HEK293 (cell line): ENCODE results near the gene MPHOSPH9.

Experiments
- CTCF ChIP-seq: fragments of 450-650 bp; formaldehyde crosslinking; IDR thresholded peaks from 2 replicates; pipeline ENCODE4 v1.5.1; 2016; ENCODE audit warnings: missing biosample characterization, missing genetic modification characterization
- GLI4 ChIP-seq: fragments of 450-650 bp; formaldehyde crosslinking; IDR thresholded peaks from 2 replicates; pipeline ENCODE4 v1.5.1; 2016; ENCODE audit warnings: missing biosample characterization, missing genetic modification characterization
- REST ChIP-seq: fragments of 450-650 bp; formaldehyde crosslinking; IDR thresholded peaks from 2 replicates; pipeline ENCODE4 v1.5.1; 2016; ENCODE audit warnings: missing biosample characterization, missing genetic modification characterization
- SP7 ChIP-seq: fragments of 450-650 bp; formaldehyde crosslinking; IDR thresholded peaks from 2 replicates; pipeline ENCODE4 v1.5.1; 2016; ENCODE audit warnings: missing biosample characterization, missing genetic modification characterization
- YY1 ChIP-seq: fragments of 450-650 bp; formaldehyde crosslinking; IDR thresholded peaks from 2 replicates; pipeline ENCODE4 v1.5.1; 2018; ENCODE audit warnings: missing biosample characterization, missing genetic modification characterization
- ZFHX2 ChIP-seq: fragments of 450-650 bp; formaldehyde crosslinking; conservative IDR thresholded peaks from 2 replicates; pipeline ENCODE4 v1.5.1; 2016; ENCODE audit warnings: missing biosample characterization, missing genetic modification characterization
- ZNF114 ChIP-seq: fragments of 450-650 bp; formaldehyde crosslinking; IDR thresholded peaks from 2 replicates; pipeline ENCODE4 v1.5.0; 2017; ENCODE audit warnings: missing biosample characterization, missing genetic modification characterization
- ZNF23 ChIP-seq: fragments of 450-650 bp; formaldehyde crosslinking; IDR thresholded peaks from 2 replicates; pipeline ENCODE4 v1.5.1; 2016; ENCODE audit warnings: missing biosample characterization, missing genetic modification characterization, borderline replicate concordance
- ZNF391 ChIP-seq: fragments of 450-650 bp; formaldehyde crosslinking; IDR thresholded peaks from 2 replicates; pipeline ENCODE4 v1.5.1; 2016; ENCODE audit warnings: low read depth, missing biosample characterization, missing genetic modification characterization, borderline replicate concordance

- TF ChIP-seq ZNF114 (tag by site-specific recombination) (no peak), CTCF (tag by site-specific recombination) (no peak), ZNF23 (no peak), ZNF391 (tag by site-specific recombination) (no peak), YY1 (no peak), ZFHX2 (tag by site-specific recombination) (no peak), GLI4 (tag by site-specific recombination) (no peak), REST (tag by site-specific recombination) (no peak), SP7 (tag by site-specific recombination) (no peak)
Observed at GRCh38 chr12:123269395-123269892, 36.5 kb upstream of the MPHOSPH9 start.
